Breast epithelium (tissue), 4 donors: Measurements from ENCODE around the gene CSNK2A2. TPM values are rescaled to one million over a fixed set of nuclear protein-coding genes. Genes with fewer than 3 reads are reported as not detected.
A peak's percentile ranks its signal among the peaks of the same experiment; 100 is the strongest.

Experiments
- DNase-seq, 2 donors: peaks; one replicate each; pipeline ENCODE4 v3.0.0-alpha.2; 2019; ENCODE audit warnings: low spot score in 2 of 2
- H3K27ac ChIP-seq, 2 donors: fragments of 200-600 bp; sonication (generic) in 1 of 2; one replicate each; pipeline ENCODE4 v1.5.1; 2016 to 2019; ENCODE audit warnings: mild to moderate bottlenecking in 1 of 2
- H3K27me3 ChIP-seq, 2 donors: fragments of 200-600 bp; sonication (generic) in 1 of 2; one replicate each; pipeline versions ENCODE4 v1.5.1 to v1.6.0; 2017 to 2019; ENCODE audit warnings: control low read depth in 1 of 2, mild to moderate bottlenecking in 1 of 2
- H3K36me3 ChIP-seq: fragments of 200-600 bp; one replicate; pipeline ENCODE4 v1.5.1; 2019
- H3K4me1 ChIP-seq, 2 donors: fragments of 200-600 bp; sonication (generic); one replicate each; pipeline ENCODE4 v1.5.1; 2016 to 2019; ENCODE audit warnings: control low read depth in 1 of 2
- H3K4me3 ChIP-seq, 3 donors: fragments of 200-600 bp; sonication (generic); 1 replicate in 2 of 3; 2 replicates in 1 of 3; pipeline ENCODE4 v1.5.1; 2016 to 2019; ENCODE audit warnings: mild to moderate bottlenecking in 3 of 3, moderate library complexity in 2 of 3
- H3K9me3 ChIP-seq, 2 donors: fragments of 200-600 bp; sonication (generic) in 1 of 2; one replicate each; pipeline ENCODE4 v1.5.1; 2016 to 2019; ENCODE audit warnings: control low read depth in 1 of 2
- CTCF ChIP-seq, 3 donors: fragments of 450-650 bp; IDR thresholded peaks; one replicate each; pipeline ENCODE4 v1.5.1; 2016 to 2017; ENCODE audit warnings: antibody characterized with exemption in 3 of 3, mild to moderate bottlenecking in 3 of 3, moderate library complexity in 3 of 3
- POLR2A ChIP-seq: fragments of 450-650 bp; IDR thresholded peaks from one replicate; pipeline ENCODE4 v1.6.1; 2016; ENCODE audit warnings: antibody characterized with exemption, mild to moderate bottlenecking, moderate library complexity
- POLR2AphosphoS5 ChIP-seq, 3 donors: sonication (generic); formaldehyde crosslinking; IDR thresholded peaks; one replicate each; pipeline ENCODE4 v1.6.1; 2017; ENCODE audit warnings: antibody characterized with exemption in 3 of 3
- intact Hi-C: fragments of 100-400 bp; cut with DNase I; formaldehyde crosslinking; loops from one replicate; pipeline ENCODE4 v1.15.1; 2023; ENCODE audit warnings: low total_unique reads
- total RNA-seq, 3 donors: library from RNA; depleted of rRNA; stranded (reverse); fragments of >200 nt; gene quantifications; one replicate each; pipeline ENCODE4 v1.1.0, GENCODE V29; 2016

The CSNK2A2 gene
- total RNA-seq, 3 donors from 2014 or later = 25.6 to 47.7 (median 29.4) TPM

- no peak for DNase-seq
- peak overlapping the region; percentile 93 to 98 (median 97) for H3K4me3 ChIP-seq
Observed at GRCh38 chr16:58127033-58127556, 70.8 kb downstream of the CSNK2A2 start.

GRCh38 chr16:58126451-58126961 is 71.4 kb downstream of the CSNK2A2 start:
- H3K36me3 ChIP-seq = no peaks in the 10 kb centered on the region
- no peaks in the 10 kb centered on the region for H3K9me3 ChIP-seq
- H3K27ac ChIP-seq = peak overlapping the region; percentile 8 to 90
- H3K4me3 ChIP-seq = peak overlapping the region; percentile 10 to 98 (median 97)
- H3K4me1 ChIP-seq = peaks cover 5 to 8% of the 10 kb centered on the region in 2 donors
- intact Hi-C loops = loop anchor here (5.0 kb wide), 1 partner anchor 99 kb away; the partner anchor contains the start of gene MMP15
- DNase-seq = no peak
- H3K27me3 ChIP-seq = no peaks in the 10 kb centered on the region
- TF ChIP-seq POLR2AphosphoS5 (IDR thresholded peaks at IDR 0.05) (no peak), CTCF (IDR thresholded peaks at IDR 0.05) (no peak), POLR2A (no peak)

More at GRCh38 chr16:58127033-58127556, 70.8 kb downstream of the CSNK2A2 start:
- Histone ChIP-seq H3K4me1 (peaks cover 0 to 8% of the 10 kb centered on the region in 2 donors), H3K36me3 (no peaks in the 10 kb centered on the region), H3K27me3 (no peaks in the 10 kb centered on the region), H3K27ac (peak overlapping the region; percentile 90), H3K9me3 (no peaks in the 10 kb centered on the region)
- intact Hi-C loops = loop anchor here (5.0 kb wide), 1 partner anchor 100 kb away; the partner anchor contains the start of gene MMP15
- TF ChIP-seq POLR2AphosphoS5 (IDR thresholded peaks at IDR 0.05) = no peak
- TF ChIP-seq CTCF (IDR thresholded peaks at IDR 0.05) = peak in 1 of 3 donors; percentile 20

GRCh38 chr16:58125781-58126335 is 72.0 kb downstream of the CSNK2A2 start:
- peak overlapping the region; percentile 5 to 8 for H3K27ac ChIP-seq
- no peaks in the 10 kb centered on the region for H3K9me3 ChIP-seq
- no peak overlapping the region for H3K4me3 ChIP-seq
- H3K27me3 ChIP-seq = no peaks in the 10 kb centered on the region
- peaks cover 8 to 12% of the 10 kb centered on the region in 2 donors for H3K4me1 ChIP-seq
- TF ChIP-seq CTCF (IDR thresholded peaks at IDR 0.05) (no peak), POLR2A (no peak), POLR2AphosphoS5 (IDR thresholded peaks at IDR 0.05) (no peak)
- intact Hi-C loops = loop anchor here (5.0 kb wide), 1 partner anchor 99 kb away; the partner anchor contains the start of gene MMP15
- no peaks in the 10 kb centered on the region for H3K36me3 ChIP-seq
- DNase-seq = no peak

- H3K4me1 ChIP-seq = peaks cover 8 to 12% of the 10 kb centered on the region in 2 donors
- DNase-seq = no peak
- intact Hi-C loops = loop anchor here (5.0 kb wide), 1 partner anchor 98 kb away; the partner anchor contains the start of gene MMP15
- H3K27ac ChIP-seq = no peak overlapping the region
- no peaks in the 10 kb centered on the region for H3K9me3 ChIP-seq
- no peaks in the 10 kb centered on the region for H3K36me3 ChIP-seq
- TF ChIP-seq POLR2AphosphoS5 (IDR thresholded peaks at IDR 0.05) (no peak), CTCF (IDR thresholded peaks at IDR 0.05) (no peak), POLR2A (no peak)
- H3K4me3 ChIP-seq = no peak overlapping the region
- no peaks in the 10 kb centered on the region for H3K27me3 ChIP-seq
Observed at GRCh38 chr16:58125041-58125440, 72.9 kb downstream of the CSNK2A2 start.

- Histone ChIP-seq H3K4me1 (peaks cover 8 to 12% of the 10 kb centered on the region in 2 donors), H3K27ac (no peak overlapping the region), H3K36me3 (no peaks in the 10 kb centered on the region), H3K27me3 (no peaks in the 10 kb centered on the region), H3K4me3 (no peak overlapping the region), H3K9me3 (no peaks in the 10 kb centered on the region)
- intact Hi-C loops = no loop called here
- TF ChIP-seq POLR2A = no peak
- no peak for TF ChIP-seq CTCF (IDR thresholded peaks at IDR 0.05)
- TF ChIP-seq POLR2AphosphoS5 (IDR thresholded peaks at IDR 0.05) = no peak
- DNase-seq = no peak
Observed at GRCh38 chr16:58124601-58124915, 73.3 kb downstream of the CSNK2A2 start.
